Stimulated activated effector memory CD8-positive, alpha-beta T cell treated with anti-CD3 and anti-CD28 coated beads, Interleukin-12 subunit alpha, Interleukin-12 subunit beta, amount 100 ng/mL, for 72 hours (primary cell): ENCODE measurements around the gene CPNE6.

Experiments used
- ATAC-seq: fragments of 150-1000 bp; cut with Tn5 transposase; 2 replicates; pipeline ENCODE4 v1.10.0; 2021
- DNase-seq, 2 donors: peaks; one replicate each; pipeline ENCODE4 v3.0.0; 2021 to 2022; ENCODE audit warnings: low spot score in 2 of 2
- H3K27ac Mint-ChIP-seq: one replicate; pipeline ENCODE4 v1.8.0; 2022; ENCODE audit warnings: mild to moderate bottlenecking, mixed read lengths
- H3K36me3 Mint-ChIP-seq: one replicate; pipeline ENCODE4 v1.8.0; 2022; ENCODE audit warnings: mild to moderate bottlenecking, mixed read lengths
- H3K4me1 Mint-ChIP-seq: one replicate; pipeline ENCODE4 v1.8.0; 2022; ENCODE audit warnings: mixed read lengths
- H3K4me3 Mint-ChIP-seq: one replicate; pipeline ENCODE4 v1.8.0; 2022; ENCODE audit warnings: mild to moderate bottlenecking, mixed read lengths
- H3K9me3 Mint-ChIP-seq: one replicate; pipeline ENCODE4 v1.8.0; 2022; ENCODE audit warnings: mixed read lengths

CPNE6 gene

DNA sequence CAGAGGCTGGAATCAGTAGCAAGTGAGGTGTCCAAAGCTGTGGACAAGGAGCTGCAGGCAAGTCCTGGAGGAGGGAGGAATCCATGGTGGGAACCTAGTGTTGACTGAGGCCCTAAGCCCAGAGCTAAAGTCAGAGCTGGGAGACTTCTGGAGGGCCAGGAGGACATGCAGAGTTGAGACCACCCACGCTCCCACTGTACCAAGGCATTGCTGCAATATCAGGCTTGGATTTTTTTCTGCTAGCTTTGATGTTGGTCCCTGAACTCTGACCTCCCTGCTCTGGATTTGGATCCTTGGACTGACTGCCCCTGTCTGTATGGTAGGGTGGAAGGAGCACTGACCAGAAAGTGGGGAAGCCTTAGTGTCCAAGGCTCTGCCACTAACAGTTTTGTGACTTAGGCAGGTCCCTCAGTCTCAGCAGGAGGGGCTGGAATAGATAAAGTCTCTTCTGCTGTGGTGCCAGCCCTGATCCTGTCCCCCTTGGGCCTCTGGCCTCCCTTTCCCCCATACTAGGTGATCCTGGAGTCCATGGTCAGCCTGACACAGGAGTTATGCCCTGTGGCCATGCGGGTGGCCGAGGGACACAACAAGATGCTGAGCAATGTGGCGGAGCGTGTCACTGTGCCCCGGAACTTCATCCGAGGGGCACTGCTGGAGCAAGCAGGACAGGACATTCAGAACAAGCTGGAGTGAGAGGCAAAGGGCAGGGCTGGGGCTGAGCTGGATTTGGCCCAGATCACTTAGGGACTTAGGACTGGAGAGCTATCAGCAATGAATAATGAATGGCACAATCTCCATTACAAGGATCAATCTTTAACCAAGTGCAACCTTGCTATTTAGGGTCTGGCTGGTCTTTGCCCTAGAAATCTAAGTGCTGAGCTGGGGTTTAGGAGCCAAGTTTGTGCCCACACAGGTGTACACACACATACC is 10.1 kb upstream of the CPNE6 start:
- no peaks in the 10 kb centered on the region for H3K9me3 Mint-ChIP-seq
- peaks cover 24% of the 10 kb centered on the region for H3K4me1 Mint-ChIP-seq
- ATAC-seq: no peak
- H3K36me3 Mint-ChIP-seq: no peaks in the 10 kb centered on the region
- no peak overlapping the region for H3K4me3 Mint-ChIP-seq
- DNase-seq: no peak
- no peak overlapping the region for H3K27ac Mint-ChIP-seq

DNA sequence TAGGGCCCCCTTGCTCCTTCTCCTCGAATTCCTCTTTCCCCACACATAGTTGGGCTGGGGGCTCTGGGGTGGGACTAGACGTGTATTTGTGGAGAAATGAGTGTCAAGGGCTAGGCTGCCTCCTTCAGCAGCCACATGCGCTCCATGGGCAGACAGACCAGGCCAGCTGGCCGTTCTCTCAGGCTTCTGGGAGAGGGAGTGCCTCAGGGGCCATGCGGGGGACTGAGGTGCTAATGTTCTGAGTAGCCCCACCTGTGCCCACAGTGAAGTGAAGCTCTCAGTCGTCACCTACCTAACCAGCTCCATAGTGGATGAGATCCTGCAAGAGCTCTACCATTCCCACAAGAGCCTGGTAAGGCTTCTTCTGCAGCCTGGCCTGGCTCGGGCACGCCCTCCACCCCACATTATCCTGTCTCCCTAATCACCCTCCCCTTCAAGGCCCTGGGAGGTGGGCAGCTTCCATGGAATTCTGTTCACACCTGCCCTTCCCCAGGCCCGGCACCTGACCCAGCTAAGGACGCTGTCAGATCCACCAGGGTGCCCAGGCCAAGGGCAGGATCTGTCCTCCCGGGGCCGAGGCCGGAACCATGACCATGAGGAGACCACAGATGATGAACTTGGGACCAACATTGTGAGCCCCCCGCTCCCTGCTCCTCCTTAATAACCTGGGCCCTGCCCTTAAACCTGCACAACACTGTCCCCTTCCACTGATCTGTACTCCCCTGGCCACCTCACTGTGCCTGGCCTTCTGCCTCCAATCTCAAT is 9.0 kb upstream of the CPNE6 start:
- peaks cover 20% of the 10 kb centered on the region for H3K4me1 Mint-ChIP-seq
- H3K27ac Mint-ChIP-seq: no peak overlapping the region
- no peaks in the 10 kb centered on the region for H3K9me3 Mint-ChIP-seq
- no peak for DNase-seq
- H3K36me3 Mint-ChIP-seq: no peaks in the 10 kb centered on the region
- H3K4me3 Mint-ChIP-seq: no peak overlapping the region
- ATAC-seq: no peak

DNA sequence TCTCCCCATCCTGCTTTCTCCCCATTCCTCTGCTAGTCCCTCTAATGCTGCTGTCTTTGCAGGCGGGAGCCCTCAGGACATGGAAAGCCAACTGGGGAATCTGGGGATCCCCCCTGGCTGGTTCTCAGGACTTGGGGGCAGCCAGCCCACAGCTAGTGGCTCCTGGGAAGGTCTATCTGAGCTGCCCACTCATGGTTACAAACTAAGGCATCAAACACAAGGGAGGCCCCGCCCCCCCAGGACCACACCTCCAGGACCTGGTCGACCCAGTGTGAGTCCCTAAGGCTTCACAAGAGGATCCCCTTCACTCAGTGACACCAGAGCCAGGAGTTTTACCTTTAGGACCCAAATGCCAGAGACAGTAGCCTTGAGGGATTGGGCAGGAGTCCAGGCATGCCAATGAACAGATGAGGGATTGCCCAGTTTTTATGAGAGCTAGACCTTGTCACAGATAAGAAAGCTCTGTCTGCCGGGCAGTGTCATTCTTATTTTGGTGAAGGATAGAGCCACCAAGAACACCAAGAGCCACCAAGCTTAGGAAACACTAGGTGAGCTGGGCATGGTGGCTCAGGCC is 8.0 kb upstream of the CPNE6 start:
- H3K27ac Mint-ChIP-seq: no peak overlapping the region
- no peaks in the 10 kb centered on the region for H3K36me3 Mint-ChIP-seq
- DNase-seq (no peak), ATAC-seq (no peak)
- H3K9me3 Mint-ChIP-seq: no peaks in the 10 kb centered on the region
- H3K4me3 Mint-ChIP-seq: no peak overlapping the region
- H3K4me1 Mint-ChIP-seq: peaks cover 15% of the 10 kb centered on the region

DNA sequence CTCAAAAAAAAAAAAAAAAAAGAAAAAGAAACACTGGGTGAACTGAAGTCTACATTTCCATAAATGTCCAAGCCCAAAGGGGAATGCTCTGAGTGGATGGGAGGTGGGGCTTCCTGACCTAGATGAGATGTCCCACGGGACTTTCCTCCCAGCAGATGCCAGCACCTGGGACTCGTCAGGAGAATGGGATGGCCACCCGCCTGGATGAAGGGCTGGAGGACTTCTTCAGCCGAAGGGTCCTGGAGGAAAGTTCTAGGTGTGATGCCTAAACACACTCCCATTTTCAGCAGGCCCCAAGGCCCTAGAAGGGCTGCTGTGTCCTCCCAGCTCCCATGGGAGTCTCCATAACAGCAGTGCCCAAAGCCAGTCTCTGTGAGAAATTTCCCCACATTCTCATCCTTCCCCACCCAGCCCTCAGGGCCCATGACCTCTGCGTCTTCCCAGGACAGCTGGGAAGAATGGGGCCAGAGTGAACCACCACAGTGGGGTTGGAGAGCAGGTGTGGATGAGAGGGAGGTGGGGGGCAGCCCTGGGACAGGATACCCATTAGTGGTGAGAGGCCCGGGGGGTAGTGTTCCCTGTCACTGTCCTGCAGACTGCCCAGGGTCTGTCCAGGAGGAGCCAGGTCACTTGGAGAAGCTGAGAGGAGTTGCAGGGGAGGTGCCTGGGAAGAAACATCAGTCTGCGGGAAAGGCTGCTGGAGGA is 7.1 kb upstream of the CPNE6 start:
- no peak overlapping the region for H3K4me3 Mint-ChIP-seq
- peaks cover 7% of the 10 kb centered on the region for H3K4me1 Mint-ChIP-seq
- DNase-seq (no peak), ATAC-seq (no peak)
- no peaks in the 10 kb centered on the region for H3K36me3 Mint-ChIP-seq
- no peak overlapping the region for H3K27ac Mint-ChIP-seq
- H3K9me3 Mint-ChIP-seq: no peaks in the 10 kb centered on the region

DNA sequence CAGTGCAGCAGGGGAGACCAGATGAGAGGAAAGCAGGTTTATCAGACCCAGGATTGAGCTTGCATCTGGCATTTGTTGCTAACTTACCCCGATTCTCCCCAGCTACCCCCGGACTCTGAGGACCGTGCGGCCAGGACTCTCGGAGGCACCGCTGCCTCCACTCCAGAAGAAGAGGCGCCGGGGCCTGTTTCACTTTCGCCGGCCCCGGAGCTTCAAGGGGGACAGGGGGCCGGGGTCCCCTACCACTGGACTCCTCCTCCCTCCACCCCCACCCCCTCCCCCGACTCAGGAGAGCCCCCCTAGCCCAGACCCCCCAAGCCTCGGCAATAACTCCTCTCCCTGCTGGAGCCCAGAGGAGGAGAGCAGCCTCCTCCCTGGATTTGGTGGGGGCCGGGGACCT is 6.5 kb upstream of the CPNE6 start:
- ATAC-seq (no peak), DNase-seq (no peak)
- no peak overlapping the region for H3K27ac Mint-ChIP-seq
- no peaks in the 10 kb centered on the region for H3K9me3 Mint-ChIP-seq
- no peaks in the 10 kb centered on the region for H3K36me3 Mint-ChIP-seq
- H3K4me1 Mint-ChIP-seq: peaks cover 7% of the 10 kb centered on the region
- no peak overlapping the region for H3K4me3 Mint-ChIP-seq

DNA sequence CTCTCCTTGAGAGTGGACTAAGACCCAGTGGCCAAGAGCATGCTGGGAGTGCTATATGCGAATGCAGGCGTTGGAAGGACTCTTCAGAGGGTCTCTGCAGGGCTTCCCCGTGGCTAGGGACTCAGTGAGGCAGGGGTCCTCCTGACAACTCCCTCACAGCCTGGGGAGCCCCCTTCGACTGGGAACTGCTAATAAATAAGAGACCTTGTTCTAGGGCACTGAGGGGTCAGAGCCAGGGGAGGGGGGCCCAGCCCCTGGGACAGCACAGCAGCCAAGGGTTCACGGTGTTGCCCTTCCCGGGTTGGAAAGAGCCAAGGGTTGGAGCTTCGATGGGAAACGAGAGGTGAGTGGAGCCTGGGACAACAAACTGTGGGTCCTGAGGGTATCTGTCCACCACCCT is 6.0 kb upstream of the CPNE6 start:
- no peak for ATAC-seq
- DNase-seq: no peak
- no peaks in the 10 kb centered on the region for H3K36me3 Mint-ChIP-seq
- H3K9me3 Mint-ChIP-seq: no peaks in the 10 kb centered on the region
- peaks cover 12% of the 10 kb centered on the region for H3K4me1 Mint-ChIP-seq
- no peak overlapping the region for H3K4me3 Mint-ChIP-seq
- peak overlapping the region; percentile 20 for H3K27ac Mint-ChIP-seq

DNA sequence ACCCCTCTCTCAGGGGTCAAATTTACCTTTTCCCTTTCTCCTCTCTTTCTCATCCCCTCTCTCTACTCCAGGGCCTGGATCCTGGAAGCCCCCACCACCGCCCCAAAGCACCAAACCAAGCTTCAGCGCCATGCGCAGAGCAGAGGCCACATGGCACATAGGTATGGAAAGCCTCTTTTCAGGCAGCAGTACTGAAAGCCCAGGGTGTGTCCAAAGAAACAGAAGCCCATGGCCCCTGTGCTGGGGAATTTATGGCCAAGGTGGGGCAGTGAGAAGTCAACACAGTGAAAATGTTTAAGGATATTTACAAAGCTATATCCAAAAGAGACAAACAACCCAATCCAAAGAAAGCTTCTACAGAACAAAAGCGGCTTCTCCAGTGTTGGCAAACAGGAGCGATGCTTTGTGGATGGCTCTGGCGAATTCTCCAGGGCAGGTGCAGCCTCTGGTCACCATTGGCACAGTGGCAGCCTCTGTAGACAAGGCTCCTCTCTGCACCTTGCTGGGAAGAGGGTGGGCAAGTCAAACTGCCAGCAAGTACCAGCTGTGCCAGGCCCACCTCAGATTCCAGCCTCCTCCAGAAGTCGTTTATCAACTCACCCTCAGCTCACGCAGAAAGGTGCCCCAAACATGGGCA is 4.7 kb upstream of the CPNE6 start:
- Mint-ChIP-seq H3K4me3 (no peak overlapping the region), H3K27ac (no peak overlapping the region), H3K4me1 (peaks cover 21% of the 10 kb centered on the region), H3K36me3 (no peaks in the 10 kb centered on the region), H3K9me3 (no peaks in the 10 kb centered on the region)
- ATAC-seq: no peak
- DNase-seq: no peak

DNA sequence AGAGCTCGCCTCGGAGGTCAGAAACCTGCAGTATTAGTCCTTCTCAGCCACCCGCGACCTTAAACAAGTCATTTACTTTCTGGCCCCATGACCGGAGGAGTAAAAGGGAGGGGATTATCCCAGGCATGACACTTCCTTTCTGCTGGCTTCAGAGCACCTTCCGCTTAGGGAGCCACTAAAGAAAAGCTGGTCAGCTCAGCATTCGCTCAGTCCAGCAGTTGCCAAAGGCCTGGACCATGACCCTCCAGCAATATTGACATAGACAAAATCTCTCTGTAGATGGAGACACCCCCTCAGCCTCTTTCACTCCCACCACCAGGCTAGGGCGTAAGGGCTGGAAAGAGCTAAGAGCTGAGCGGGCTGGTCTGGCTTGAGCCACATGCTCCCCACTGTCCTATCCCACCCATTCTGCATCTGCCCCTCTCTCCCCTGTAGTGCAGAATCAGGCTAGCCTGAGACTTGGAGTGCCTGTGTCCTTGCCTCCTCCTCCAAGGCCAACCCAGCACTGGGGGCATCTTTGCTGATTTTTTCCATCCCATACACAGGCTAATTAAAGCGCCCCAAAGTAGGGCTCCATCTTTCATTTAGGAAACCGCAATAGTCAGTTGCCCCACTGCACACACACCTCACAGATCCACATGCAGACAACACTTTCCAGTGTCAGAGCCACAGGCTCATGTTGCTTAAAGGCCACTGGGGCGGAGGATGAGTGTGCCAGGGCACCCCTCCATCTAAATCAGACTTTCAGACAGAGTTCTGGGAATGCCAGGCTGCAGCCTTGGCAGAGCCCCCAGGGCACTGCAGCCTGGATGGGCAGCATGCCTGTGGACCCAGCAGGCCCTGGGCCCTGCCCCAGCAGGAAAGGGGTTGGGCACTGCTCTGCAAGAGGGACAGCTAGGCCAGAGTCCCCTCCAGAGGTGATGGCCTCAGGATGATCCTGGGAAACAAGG is 4.0 kb upstream of the CPNE6 start:
- no peak for ATAC-seq
- no peak overlapping the region for H3K4me3 Mint-ChIP-seq
- peaks cover 21% of the 10 kb centered on the region for H3K4me1 Mint-ChIP-seq
- no peaks in the 10 kb centered on the region for H3K9me3 Mint-ChIP-seq
- H3K27ac Mint-ChIP-seq: no peak overlapping the region
- H3K36me3 Mint-ChIP-seq: no peaks in the 10 kb centered on the region
- DNase-seq: no peak

DNA sequence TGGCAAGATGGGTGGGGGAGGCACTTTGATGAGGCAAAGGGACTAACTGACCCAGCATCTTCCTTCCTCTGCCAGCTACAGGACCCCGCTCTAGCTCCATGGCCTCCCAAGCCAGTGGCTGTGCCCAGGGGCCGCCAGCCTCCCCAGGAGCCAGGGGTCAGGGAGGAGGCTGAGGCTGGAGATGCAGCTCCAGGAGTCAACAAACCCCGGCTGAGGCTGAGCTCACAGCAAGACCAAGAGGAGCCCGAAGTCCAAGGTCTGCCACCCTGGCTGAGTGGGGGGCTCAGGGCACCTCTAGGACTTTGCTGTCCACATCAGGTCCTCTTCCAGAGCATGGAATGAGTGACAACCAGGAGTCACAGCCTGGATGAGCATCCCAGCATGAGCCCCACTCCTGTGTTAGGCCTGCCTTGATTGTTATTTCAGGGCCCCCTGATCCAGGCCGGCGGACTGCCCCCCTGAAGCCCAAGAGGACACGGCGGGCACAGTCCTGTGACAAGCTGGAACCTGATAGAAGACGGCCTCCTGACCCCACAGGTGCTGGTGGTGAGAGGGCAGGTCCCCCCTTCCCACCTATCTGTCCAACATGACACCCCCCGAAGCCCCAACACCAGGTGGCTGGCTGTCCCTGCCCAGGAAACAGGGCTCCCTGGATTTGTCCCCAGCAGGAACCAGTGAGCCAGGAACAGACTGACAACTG is 2.5 kb upstream of the CPNE6 start:
- no peak overlapping the region for H3K4me3 Mint-ChIP-seq
- no peak overlapping the region for H3K27ac Mint-ChIP-seq
- no peaks in the 10 kb centered on the region for H3K36me3 Mint-ChIP-seq
- no peaks in the 10 kb centered on the region for H3K9me3 Mint-ChIP-seq
- H3K4me1 Mint-ChIP-seq: peaks cover 15% of the 10 kb centered on the region
- DNase-seq (no peak), ATAC-seq (no peak)

DNA sequence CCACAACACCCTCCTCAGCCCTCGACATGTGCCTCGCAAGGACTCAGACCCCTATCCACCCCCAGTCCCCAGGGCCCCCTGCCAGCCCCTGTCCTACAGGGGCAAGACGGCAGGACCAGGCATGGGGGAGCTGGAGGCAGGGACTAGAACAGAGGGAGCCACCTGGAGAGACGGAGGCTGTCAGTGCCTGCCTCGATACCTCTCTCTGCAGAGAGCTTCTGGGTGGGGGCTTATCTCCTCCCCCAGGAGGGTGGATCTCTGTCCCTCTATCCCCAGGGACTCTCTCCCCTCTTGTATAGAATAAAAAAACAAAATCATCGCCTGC is 2.0 kb upstream of the CPNE6 start:
- Mint-ChIP-seq H3K36me3 (no peaks in the 10 kb centered on the region), H3K27ac (no peak overlapping the region), H3K9me3 (no peaks in the 10 kb centered on the region), H3K4me1 (peaks cover 15% of the 10 kb centered on the region), H3K4me3 (no peak overlapping the region)
- DNase-seq (no peak), ATAC-seq (no peak)

DNA sequence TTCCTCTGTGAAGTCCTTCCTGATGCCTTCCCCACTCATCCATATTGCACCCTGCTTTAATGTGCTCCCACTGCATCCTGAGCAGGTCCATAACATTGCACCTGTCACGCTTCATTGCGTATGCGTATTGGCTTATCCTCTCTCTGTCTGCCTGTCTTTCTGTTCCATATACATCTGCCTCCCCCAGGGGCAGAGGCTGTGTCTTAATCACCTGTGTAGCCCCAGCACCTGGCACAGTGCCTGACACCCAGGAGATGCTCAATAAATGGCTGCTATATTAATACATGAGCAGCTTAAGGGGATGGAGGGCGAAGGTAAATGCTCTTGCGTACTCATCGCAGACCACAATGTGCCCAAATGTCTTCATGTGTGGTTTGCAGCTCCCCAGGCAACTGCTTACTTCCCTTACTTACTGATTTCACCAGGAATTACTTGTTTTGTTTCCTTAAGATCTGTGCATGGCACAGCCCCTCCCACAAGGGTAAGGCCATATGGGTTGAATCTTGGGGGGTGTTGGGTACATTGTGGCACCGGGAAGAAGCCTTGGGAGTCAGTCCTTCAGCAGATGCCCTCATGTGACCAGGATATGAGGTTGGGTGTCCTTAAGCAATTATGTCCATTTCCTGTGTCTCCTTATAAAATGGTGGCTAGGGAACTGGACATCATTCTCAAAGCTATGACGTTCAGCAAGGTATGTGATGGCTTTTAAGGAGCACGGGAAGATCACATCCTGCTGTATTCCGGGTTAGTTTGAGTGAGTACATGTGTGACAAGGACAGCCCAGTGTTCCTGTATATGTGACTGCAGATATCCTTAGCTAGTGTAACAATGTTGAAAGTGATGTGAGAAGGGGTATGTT is 848 bp upstream of the CPNE6 start:
- Mint-ChIP-seq H3K36me3 (no peaks in the 10 kb centered on the region), H3K4me3 (peak overlapping the region; percentile 25), H3K4me1 (peaks cover 24% of the 10 kb centered on the region), H3K27ac (peak overlapping the region; percentile 13), H3K9me3 (no peaks in the 10 kb centered on the region)
- ATAC-seq (no peak), DNase-seq (no peak)

DNA sequence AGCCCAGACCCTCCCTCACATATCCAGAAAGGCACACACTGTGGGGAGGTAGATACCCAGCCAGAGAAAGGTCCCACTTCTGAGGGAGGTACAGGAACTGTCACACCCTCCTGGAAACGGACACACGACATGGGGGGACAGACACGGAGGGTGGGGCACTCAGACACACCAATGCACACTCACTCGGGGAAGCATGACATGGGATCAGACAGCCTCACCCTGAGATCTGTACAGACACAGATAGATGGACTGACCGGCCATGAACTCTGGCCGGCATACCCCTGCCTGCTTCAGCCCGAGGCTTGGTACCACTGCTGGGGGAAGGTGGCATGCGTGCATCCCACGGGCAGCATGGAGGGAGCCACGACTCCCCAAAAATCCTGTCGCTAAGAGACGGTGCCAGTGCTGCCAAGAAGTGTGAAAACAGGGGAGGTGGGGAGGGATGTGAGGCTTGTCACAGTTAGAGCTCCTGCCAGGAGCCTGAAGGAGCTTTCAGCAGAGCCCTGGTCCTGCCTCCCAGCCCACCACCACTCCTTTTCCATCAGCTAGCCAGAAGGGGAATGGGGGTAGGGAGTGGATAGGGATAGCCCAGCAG is 571 bp downstream of the CPNE6 start:
- Mint-ChIP-seq H3K4me1 (peaks cover 36% of the 10 kb centered on the region), H3K4me3 (no peak overlapping the region), H3K36me3 (no peaks in the 10 kb centered on the region), H3K9me3 (no peaks in the 10 kb centered on the region), H3K27ac (peak overlapping the region; percentile 13)
- no peak for ATAC-seq
- no peak for DNase-seq

DNA sequence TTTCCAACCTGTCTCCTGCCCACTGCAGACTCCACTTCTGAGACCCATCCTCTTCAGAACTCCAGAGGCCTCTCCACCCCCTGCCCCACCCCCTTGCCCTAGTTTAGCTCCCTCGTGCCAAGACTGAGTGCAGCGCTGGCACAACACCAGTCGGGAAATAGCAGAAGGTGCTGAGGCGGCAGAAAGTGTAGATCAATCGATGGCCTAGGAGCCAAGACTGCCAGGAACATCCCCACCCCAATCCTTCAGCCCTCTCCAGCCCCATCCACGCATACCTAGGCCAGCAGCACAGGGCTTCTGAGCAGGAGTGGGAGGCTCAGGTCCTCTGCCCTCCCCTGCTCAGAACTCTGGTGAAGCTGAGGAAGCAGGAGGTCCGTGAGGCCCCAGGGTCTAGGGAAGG is 1.1 kb downstream of the CPNE6 start:
- no peak overlapping the region for H3K27ac Mint-ChIP-seq
- DNase-seq (no peak), ATAC-seq (no peak)
- H3K4me3 Mint-ChIP-seq: no peak overlapping the region
- H3K4me1 Mint-ChIP-seq: peaks cover 36% of the 10 kb centered on the region
- H3K9me3 Mint-ChIP-seq: no peaks in the 10 kb centered on the region
- no peaks in the 10 kb centered on the region for H3K36me3 Mint-ChIP-seq
